Measurements from ENCODE around the gene PHTF1. TPM values are rescaled to one million over a fixed set of nuclear protein-coding genes. Genes with fewer than 3 reads are reported as not detected.
"Not testable (repeated sequence)": the region's sequence is repeated elsewhere in the genome, so short reads cannot be mapped to it uniquely, and the experiment has no call there.

PHTF1 gene
- total and polyA plus RNA-seq, 4 donors: 9.5 to 29.7 (median 19.5) TPM

GRCh38 chr1:113734357-113735055 is 24.8 kb downstream of the PHTF1 start:
- no peak for TF ChIP-seq CTCF (IDR thresholded peaks at IDR 0.05; ENCODE audit: control extremely low read depth, extremely low read depth)
- no peaks in the 10 kb centered on the region for H3K27me3 ChIP-seq (ENCODE audit: control insufficient read depth in 3 of 3, insufficient read depth in 3 of 3, low read length in 2 of 3)
- H3K36me3 ChIP-seq (ENCODE audit: control insufficient read depth in 4 of 4, insufficient read depth in 4 of 4, low read length in 4 of 4): peaks cover 0 to 14% (median 6%) of the 10 kb centered on the region in 4 donors
- no peaks in the 10 kb centered on the region for H3K4me1 ChIP-seq (ENCODE audit: control insufficient read depth in 5 of 5, insufficient read depth in 5 of 5, low read length in 5 of 5)
- DNase-seq: no peak
- H3K9me3 ChIP-seq (ENCODE audit: control insufficient read depth in 4 of 4, insufficient read depth in 3 of 4, low read length in 3 of 4): no peaks in the 10 kb centered on the region
- 85 to 94% methylated on average over 2 of the region's 2 CpGs for WGBS, 2 donors
- ATAC-seq (ENCODE audit: insufficient read depth, low FRiP score): no peak
- H3K4me3 ChIP-seq: no peak overlapping the region
- no peak overlapping the region for H3K9ac ChIP-seq (ENCODE audit: insufficient read depth in 1 of 2, low read length in 2 of 2)
- H3K27ac ChIP-seq (ENCODE audit: low read depth in 1 of 2, low read length in 1 of 2): no peak overlapping the region

GRCh38 chr1:113732802-113733201 is 26.5 kb downstream of the PHTF1 start:
- DNase-seq (no peak), ATAC-seq (ENCODE audit: insufficient read depth, low FRiP score) (no peak)
- no peaks in the 10 kb centered on the region for H3K9me3 ChIP-seq (ENCODE audit: control insufficient read depth in 4 of 4, insufficient read depth in 3 of 4, low read length in 3 of 4)
- peaks cover 0 to 14% (median 6%) of the 10 kb centered on the region in 4 donors for H3K36me3 ChIP-seq (ENCODE audit: control insufficient read depth in 4 of 4, insufficient read depth in 4 of 4, low read length in 4 of 4)
- no peak for TF ChIP-seq CTCF (IDR thresholded peaks at IDR 0.05; ENCODE audit: control extremely low read depth, extremely low read depth)
- H3K27me3 ChIP-seq (ENCODE audit: control insufficient read depth in 3 of 3, insufficient read depth in 3 of 3, low read length in 2 of 3): no peaks in the 10 kb centered on the region
- no peak overlapping the region for H3K4me3 ChIP-seq
- no peaks in the 10 kb centered on the region for H3K4me1 ChIP-seq (ENCODE audit: control insufficient read depth in 5 of 5, insufficient read depth in 5 of 5, low read length in 5 of 5)
- 92 to 94% methylated on average over 5 of the region's 5 CpGs for WGBS, 2 donors
- H3K27ac ChIP-seq (ENCODE audit: low read depth in 1 of 2, low read length in 1 of 2): no peak overlapping the region
- no peak overlapping the region for H3K9ac ChIP-seq (ENCODE audit: insufficient read depth in 1 of 2, low read length in 2 of 2)

GRCh38 chr1:113721010-113721409 is 38.3 kb downstream of the PHTF1 start:
- Histone ChIP-seq H3K27ac (ENCODE audit: low read depth in 1 of 2, low read length in 1 of 2) (no peak overlapping the region), H3K4me3 (no peak overlapping the region), H3K27me3 (ENCODE audit: control insufficient read depth in 3 of 3, insufficient read depth in 3 of 3, low read length in 2 of 3) (no peaks in the 10 kb centered on the region), H3K9ac (ENCODE audit: insufficient read depth in 1 of 2, low read length in 2 of 2) (no peak overlapping the region), H3K36me3 (ENCODE audit: control insufficient read depth in 4 of 4, insufficient read depth in 4 of 4, low read length in 4 of 4) (peaks cover 3 to 10% (median 6%) of the 10 kb centered on the region in 4 donors), H3K4me1 (ENCODE audit: control insufficient read depth in 5 of 5, insufficient read depth in 5 of 5, low read length in 5 of 5) (no peaks in the 10 kb centered on the region), H3K9me3 (ENCODE audit: control insufficient read depth in 4 of 4, insufficient read depth in 3 of 4, low read length in 3 of 4) (peaks cover 0 to 4% (median 1%) of the 10 kb centered on the region in 4 donors)
- WGBS, 2 donors: 98 to 100% methylated on average over 2 of the region's 2 CpGs
- TF ChIP-seq CTCF (IDR thresholded peaks at IDR 0.05; ENCODE audit: control extremely low read depth, extremely low read depth): no peak
- ATAC-seq (ENCODE audit: insufficient read depth, low FRiP score): no peak
- no peak for DNase-seq

GRCh38 chr1:113718621-113719020 is 40.7 kb downstream of the PHTF1 start:
- H3K9ac ChIP-seq (ENCODE audit: insufficient read depth in 1 of 2, low read length in 2 of 2); H3K4me1 ChIP-seq (ENCODE audit: control insufficient read depth in 5 of 5, insufficient read depth in 5 of 5, low read length in 5 of 5); DNase-seq; H3K27me3 ChIP-seq (ENCODE audit: control insufficient read depth in 3 of 3, insufficient read depth in 3 of 3, low read length in 2 of 3); H3K9me3 ChIP-seq (ENCODE audit: control insufficient read depth in 4 of 4, insufficient read depth in 3 of 4, low read length in 3 of 4); H3K4me3 ChIP-seq; H3K27ac ChIP-seq (ENCODE audit: low read depth in 1 of 2, low read length in 1 of 2); ATAC-seq (ENCODE audit: insufficient read depth, low FRiP score): not testable (repeated sequence)
- 98 to 99% methylated on average over 5 of the region's 5 CpGs for WGBS, 2 donors
- H3K36me3 ChIP-seq (ENCODE audit: control insufficient read depth in 4 of 4, insufficient read depth in 4 of 4, low read length in 4 of 4): peaks cover 3 to 12% (median 4%) of the 10 kb centered on the region in 4 donors

- not testable (repeated sequence) for DNase-seq; H3K4me1 ChIP-seq (ENCODE audit: control insufficient read depth in 5 of 5, insufficient read depth in 5 of 5, low read length in 5 of 5); H3K27me3 ChIP-seq (ENCODE audit: control insufficient read depth in 3 of 3, insufficient read depth in 3 of 3, low read length in 2 of 3); H3K4me3 ChIP-seq; H3K9ac ChIP-seq (ENCODE audit: insufficient read depth in 1 of 2, low read length in 2 of 2); H3K9me3 ChIP-seq (ENCODE audit: control insufficient read depth in 4 of 4, insufficient read depth in 3 of 4, low read length in 3 of 4); H3K27ac ChIP-seq (ENCODE audit: low read depth in 1 of 2, low read length in 1 of 2); ATAC-seq (ENCODE audit: insufficient read depth, low FRiP score)
- peaks cover 3 to 12% (median 6%) of the 10 kb centered on the region in 4 donors for H3K36me3 ChIP-seq (ENCODE audit: control insufficient read depth in 4 of 4, insufficient read depth in 4 of 4, low read length in 4 of 4)
- 96 to 97% methylated on average over 6 of the region's 6 CpGs for WGBS, 2 donors
These were observed 41.8 kb downstream of the PHTF1 start for GRCh38 chr1:113717506-113717905.

All from lung (tissue), 12 donors.